Measurements from ENCODE around the gene PILRB.

DNA sequence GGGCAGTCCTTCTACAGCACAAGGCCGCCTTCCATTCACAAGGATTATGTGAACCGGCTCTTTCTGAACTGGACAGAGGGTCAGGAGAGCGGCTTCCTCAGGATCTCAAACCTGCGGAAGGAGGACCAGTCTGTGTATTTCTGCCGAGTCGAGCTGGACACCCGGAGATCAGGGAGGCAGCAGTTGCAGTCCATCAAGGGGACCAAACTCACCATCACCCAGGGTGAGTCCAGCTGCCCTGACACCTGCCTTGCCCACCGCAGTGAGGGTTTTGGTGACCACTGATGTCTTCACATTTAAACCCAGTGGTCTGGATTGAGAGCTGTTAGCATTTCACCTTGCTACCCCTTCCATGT is 918 bp downstream of the PILRB start:
- TF ChIP-seq FOXM1 (IDR thresholded peaks at IDR 0.05; ENCODE audit: low read depth) (no peak), FOXM1 (CRISPR knock-in tag; IDR thresholded peaks at IDR 0.05; ENCODE audit: low read depth) (no peak), MAZ (CRISPR knock-in tag; conservative IDR thresholded peaks at IDR 0.05 in 1 of 2, IDR thresholded peaks at IDR 0.05 in 1 of 2) (no peak), XRCC5 (IDR thresholded peaks at IDR 0.05; ENCODE audit: low read depth, low read length) (no peak), MCM7 (IDR thresholded peaks at IDR 0.05) (no peak), POLR2A (conservative IDR thresholded peaks at IDR 0.05) (no peak)
